ENCODE results near the gene GPHN.
"Not testable (repeated sequence)": the region's sequence is repeated elsewhere in the genome, so short reads cannot be mapped to it uniquely, and the experiment has no call there.

- not testable (repeated sequence) for TF ChIP-seq NFIC (IDR thresholded peaks at IDR 0.05; ENCODE audit: low read depth, low read length); ZNF274 (IDR thresholded peaks at IDR 0.05; ENCODE audit: insufficient read depth, insufficient read length); EZH2 (IDR thresholded peaks at IDR 0.05; ENCODE audit: borderline replicate concordance, control insufficient read depth, low read depth, low read length); CREB1 (IDR thresholded peaks at IDR 0.05; ENCODE audit: low read depth); CHD2 (IDR thresholded peaks at IDR 0.05; ENCODE audit: borderline replicate concordance, low read depth, low read length); ZBED1 (IDR thresholded peaks at IDR 0.05; ENCODE audit: borderline replicate concordance); EP300 (IDR thresholded peaks at IDR 0.05; ENCODE audit: borderline replicate concordance in 1 of 2, control insufficient read depth in 1 of 2, low read depth in 2 of 2, low read length in 2 of 2); SIN3A (IDR thresholded peaks at IDR 0.05; ENCODE audit: low read depth, low read length)
- TF ChIP-seq, protein P1, sequence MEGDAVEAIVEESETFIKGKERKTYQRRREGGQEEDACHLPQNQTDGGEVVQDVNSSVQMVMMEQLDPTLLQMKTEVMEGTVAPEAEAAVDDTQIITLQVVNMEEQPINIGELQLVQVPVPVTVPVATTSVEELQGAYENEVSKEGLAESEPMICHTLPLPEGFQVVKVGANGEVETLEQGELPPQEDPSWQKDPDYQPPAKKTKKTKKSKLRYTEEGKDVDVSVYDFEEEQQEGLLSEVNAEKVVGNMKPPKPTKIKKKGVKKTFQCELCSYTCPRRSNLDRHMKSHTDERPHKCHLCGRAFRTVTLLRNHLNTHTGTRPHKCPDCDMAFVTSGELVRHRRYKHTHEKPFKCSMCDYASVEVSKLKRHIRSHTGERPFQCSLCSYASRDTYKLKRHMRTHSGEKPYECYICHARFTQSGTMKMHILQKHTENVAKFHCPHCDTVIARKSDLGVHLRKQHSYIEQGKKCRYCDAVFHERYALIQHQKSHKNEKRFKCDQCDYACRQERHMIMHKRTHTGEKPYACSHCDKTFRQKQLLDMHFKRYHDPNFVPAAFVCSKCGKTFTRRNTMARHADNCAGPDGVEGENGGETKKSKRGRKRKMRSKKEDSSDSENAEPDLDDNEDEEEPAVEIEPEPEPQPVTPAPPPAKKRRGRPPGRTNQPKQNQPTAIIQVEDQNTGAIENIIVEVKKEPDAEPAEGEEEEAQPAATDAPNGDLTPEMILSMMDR (IDR thresholded peaks at IDR 0.05 in 2 of 3, conservative IDR thresholded peaks at IDR 0.05 in 1 of 3; ENCODE audit: control insufficient read depth in 2 of 3, extremely low read depth in 1 of 3, insufficient read depth in 1 of 3, low read depth in 3 of 3, low read length in 3 of 3): not testable (repeated sequence)
- TF ChIP-seq, protein P2, sequence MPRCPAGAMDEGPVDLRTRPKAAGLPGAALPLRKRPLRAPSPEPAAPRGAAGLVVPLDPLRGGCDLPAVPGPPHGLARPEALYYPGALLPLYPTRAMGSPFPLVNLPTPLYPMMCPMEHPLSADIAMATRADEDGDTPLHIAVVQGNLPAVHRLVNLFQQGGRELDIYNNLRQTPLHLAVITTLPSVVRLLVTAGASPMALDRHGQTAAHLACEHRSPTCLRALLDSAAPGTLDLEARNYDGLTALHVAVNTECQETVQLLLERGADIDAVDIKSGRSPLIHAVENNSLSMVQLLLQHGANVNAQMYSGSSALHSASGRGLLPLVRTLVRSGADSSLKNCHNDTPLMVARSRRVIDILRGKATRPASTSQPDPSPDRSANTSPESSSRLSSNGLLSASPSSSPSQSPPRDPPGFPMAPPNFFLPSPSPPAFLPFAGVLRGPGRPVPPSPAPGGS (IDR thresholded peaks at IDR 0.05; ENCODE audit: borderline replicate concordance, insufficient read depth, low read depth, low read length, poor library complexity, severe bottlenecking): not testable (repeated sequence)
- TF ChIP-seq, protein P3, sequence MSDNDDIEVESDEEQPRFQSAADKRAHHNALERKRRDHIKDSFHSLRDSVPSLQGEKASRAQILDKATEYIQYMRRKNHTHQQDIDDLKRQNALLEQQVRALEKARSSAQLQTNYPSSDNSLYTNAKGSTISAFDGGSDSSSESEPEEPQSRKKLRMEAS (IDR thresholded peaks at IDR 0.05; ENCODE audit: low read depth, low read length): not testable (repeated sequence)
Observed at GRCh38 chr14:67067070-67067814, 559.3 kb downstream of the GPHN start.
